Left renal cortex interstitium (tissue), 4 donors: ENCODE data around the gene RNU6-1. TPM values are rescaled to one million over a fixed set of nuclear protein-coding genes. Genes with fewer than 3 reads are reported as not detected.

Experiments
- DNase-seq, 4 donors: peaks; one replicate each; pipeline ENCODE4 v3.0.0-alpha.2; 2013; ENCODE audit warnings: low read depth in 4 of 4, low spot score in 2 of 4, missing footprints in 1 of 4
- polyA plus RNA-seq, 4 donors: library from polyadenylated mRNA; unstranded; fragments of 120-200 nt; gene quantifications; one replicate each; pipeline ENCODE4 v1.2.1, GENCODE V29; 2013; ENCODE audit not compliant: insufficient read length in 4 of 4

The RNU6-1 gene
- polyA plus RNA-seq: not detected

DNA sequence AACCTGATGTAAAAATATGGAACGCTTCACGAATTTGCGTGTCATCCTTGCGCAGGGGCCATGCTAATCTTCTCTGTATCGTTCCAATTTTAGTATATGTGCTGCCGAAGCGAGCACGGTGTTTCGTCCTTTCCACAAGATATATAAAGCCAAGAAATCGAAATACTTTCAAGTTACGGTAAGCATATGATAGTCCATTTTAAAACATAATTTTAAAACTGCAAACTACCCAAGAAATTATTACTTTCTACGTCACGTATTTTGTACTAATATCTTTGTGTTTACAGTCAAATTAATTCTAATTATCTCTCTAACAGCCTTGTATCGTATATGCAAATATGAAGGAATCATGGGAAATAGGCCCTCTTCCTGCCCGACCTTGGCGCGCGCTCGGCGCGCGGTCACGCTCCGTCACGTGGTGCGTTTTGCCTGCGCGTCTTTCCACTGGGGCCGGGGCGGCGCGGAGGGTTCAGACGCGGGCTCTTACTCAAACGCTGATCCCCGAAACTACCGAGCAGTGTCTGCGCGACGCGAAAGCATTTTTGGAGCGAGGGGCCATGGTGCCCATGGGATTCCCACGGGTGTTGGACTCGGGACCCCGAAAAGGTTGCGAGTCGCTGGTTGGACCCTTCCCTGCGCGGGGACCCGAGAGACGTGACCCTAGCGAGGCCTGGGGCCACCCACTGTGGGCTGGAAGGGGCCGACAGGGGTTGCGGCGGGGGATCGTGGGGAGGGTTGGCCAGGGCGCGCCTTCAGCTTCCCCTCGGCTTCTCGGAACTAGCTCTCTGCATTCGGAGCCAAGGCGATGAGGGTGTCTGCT is at the start of gene RNU6-1:
TSS of gene RNU6-1 (minus strand) at position 117 of the 820 bp plus-strand sequence.
- DNase-seq: peak; percentile 90 to 98 (median 93)

GRCh38 chr15:67887776-67888175 is 47.9 kb upstream of the RNU6-1 start:
- DNase-seq: no peak

GRCh38 chr15:67885861-67886260 is 46.0 kb upstream of the RNU6-1 start:
- no peak for DNase-seq

DNA sequence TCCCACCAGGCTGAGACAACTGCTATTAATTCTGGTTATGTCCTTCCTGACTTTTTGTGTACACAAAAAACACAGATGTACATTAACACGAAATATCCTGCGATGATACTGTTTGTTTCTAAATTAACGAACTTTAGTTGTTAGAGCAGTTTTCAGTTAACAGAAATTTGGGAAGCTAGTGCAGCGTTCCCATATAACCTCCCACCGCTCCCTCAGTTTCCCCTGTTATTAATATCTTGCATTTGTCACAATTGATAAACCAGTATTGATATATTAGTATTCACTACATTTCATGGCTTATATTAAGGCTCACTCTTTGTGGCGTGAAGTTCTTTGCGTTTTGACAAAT is 45.3 kb upstream of the RNU6-1 start:
- DNase-seq: no peak

GRCh38 chr15:67884514-67885174 is 44.8 kb upstream of the RNU6-1 start:
- DNase-seq: peak in 2 of 4 donors; percentile 70 to 72

DNA sequence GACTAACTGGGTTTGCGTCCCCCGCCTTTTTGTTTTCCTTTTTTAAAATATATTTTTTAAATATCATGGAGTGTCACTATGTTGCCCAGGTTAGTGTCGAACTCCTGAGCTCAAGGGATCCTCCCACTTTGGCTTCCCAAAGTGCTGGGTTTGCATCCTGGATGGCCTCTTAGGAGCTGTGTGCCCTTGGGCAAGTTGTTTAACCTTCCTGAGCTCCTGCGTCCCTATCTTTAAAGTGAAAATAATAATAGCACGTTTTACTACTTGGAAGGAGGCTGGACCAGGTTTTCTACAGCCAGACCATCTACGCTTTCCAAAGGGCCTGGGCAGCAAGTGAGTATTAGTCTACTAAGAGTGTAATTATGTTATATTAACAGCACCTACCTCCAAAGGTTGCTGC is 44.2 kb upstream of the RNU6-1 start:
- no peak for DNase-seq

- no peak for DNase-seq
These were observed 43.5 kb upstream of the RNU6-1 start for GRCh38 chr15:67883234-67883773.

DNA sequence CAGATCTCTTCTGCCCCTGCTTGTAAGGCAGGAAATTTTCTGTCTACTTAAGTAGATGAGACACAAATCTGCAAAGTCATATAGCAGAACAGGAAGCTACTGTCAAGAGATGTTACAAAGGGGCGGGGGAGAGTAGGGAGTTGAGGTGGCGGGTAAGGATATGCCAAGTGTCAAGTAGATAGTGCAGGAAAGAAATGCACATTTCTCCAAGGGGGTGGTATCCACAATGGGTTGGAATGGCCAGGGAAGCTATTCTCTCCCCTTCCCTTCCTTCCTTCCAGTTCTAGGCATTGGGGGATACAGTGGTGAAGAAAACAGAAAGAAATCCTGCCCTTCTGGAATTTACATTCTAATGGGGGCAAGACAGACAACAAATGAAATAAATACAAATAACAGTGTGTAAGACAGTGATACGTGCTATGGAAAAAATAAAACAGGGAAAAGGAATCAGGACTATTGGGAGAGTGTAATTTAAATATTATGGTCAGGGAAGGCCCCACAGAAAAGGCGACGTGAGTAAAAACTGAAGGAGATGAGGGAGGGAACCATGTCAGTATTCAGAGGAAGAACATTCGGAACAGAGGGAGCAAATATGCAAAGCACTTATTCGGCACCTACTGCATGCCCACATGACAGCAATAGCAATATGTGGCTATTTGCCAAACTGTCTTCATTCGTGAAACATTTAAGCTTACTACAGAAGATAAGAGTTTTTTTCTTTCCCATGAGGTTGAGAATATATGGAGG is 42.8 kb upstream of the RNU6-1 start:
- DNase-seq: no peak

- DNase-seq: no peak
These were observed 40.9 kb upstream of the RNU6-1 start for GRCh38 chr15:67880651-67881182.

GRCh38 chr15:67879440-67880129 is 39.7 kb upstream of the RNU6-1 start:
- DNase-seq: no peak

GRCh38 chr15:67878712-67879206 is 38.9 kb upstream of the RNU6-1 start:
- no peak for DNase-seq

- DNase-seq: no peak
These were observed 33.9 kb upstream of the RNU6-1 start for GRCh38 chr15:67873777-67874176.

DNA sequence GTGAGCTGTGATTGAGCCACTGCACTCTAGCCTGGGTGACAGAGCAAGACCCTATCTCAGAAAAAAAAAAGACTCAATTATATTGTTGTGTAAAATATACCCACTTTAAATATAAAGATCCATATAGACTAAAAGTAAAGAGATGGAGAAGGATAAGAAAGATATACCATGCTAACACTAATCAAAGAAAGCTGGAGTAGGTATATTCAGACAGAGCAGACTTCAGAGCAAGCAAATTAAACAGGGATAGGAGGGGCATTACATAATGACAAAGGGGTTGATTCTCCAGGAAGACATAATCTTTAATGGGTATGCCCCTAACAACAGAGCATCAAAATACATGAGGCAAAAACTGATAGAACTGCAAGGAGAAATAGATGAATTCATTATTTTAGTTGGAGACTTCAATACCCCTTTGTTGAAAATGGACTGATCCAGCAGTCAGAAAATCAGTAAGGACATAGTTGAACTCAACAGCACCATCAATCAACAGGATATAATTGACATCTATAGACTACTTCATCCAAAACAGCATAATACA is 31.1 kb upstream of the RNU6-1 start:
- no peak for DNase-seq

DNA sequence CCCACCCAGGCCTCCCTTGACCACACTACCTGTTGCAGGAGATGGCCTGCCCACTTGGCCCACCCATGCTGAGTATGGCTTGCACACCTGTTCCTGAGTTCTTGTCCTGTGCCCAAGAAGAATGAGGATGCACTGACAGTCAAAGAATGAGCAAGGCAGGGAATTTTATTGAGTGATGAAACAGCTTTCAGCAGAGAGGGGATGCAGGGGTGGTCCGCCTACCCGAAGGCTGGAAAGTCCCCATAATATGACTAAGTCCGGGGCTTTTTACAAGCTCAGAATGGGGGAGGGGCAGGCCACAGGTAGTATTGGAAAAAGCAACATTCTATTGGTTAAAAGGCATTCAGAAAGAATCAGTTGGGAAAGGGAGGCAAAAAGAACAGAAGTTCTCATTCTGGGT is 29.9 kb upstream of the RNU6-1 start:
- DNase-seq: no peak

- DNase-seq: no peak
These were observed 25.9 kb upstream of the RNU6-1 start for GRCh38 chr15:67865766-67866165.

DNA sequence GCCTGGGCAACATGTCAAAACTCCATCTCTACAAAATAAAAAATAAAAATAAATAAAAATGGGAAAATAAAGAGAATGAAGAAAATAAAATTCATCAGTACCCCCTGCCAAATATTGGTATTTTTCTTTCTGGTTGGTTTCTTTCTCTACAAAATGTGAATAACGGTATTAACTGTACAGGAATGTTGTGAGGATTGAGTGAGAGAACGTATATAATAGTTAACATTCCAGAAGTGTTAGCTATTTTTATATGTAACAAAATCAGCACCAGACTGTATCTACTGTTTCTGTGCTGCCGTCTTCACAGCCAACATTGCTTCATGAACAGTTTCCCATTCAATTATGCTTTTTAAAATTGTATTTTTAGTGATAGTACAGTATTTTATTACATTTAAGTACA is 25.5 kb upstream of the RNU6-1 start:
- no peak for DNase-seq

GRCh38 chr15:67863442-67863987 is 23.7 kb upstream of the RNU6-1 start:
- DNase-seq: peak in 1 of 4 donors; percentile 62

DNA sequence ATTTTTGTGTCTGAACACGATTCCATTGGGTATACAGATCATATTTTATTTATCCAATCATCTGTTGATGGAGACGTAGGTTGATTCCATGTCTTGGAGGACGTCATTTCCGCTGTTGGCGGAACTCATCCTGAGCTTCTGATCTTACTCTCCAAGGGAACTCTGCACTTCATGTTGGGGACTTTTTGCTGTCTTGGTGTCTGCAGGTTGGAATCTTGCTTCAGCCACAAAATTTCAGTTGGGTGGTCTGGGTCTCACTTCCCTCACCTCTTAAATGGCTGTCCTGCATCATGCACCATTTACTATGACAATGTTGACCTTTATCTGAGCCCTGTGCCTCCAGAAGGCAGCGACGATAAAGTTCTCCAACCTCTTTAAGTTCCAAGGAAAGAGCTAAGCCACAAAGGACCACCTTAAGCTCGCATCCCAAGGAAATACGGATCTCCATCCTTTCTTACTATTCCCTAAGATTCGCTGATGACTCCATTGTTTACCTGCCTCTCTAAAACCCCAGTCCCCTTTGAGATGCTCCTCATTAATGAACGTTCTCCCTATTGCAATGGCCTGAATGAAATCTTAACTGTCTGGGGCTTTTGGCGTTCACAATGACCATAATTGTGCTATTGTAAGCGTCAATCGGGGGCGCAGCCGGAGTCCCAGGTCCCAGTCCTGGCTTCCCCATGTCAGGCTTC is 23.1 kb upstream of the RNU6-1 start:
- DNase-seq: no peak

- no peak for DNase-seq
These were observed 22.1 kb upstream of the RNU6-1 start for GRCh38 chr15:67861983-67862382.
